Adrenal gland (tissue), 12 donors: ENCODE measurements around the gene CADPS. TPM values are rescaled to one million over a fixed set of nuclear protein-coding genes. Genes with fewer than 3 reads are reported as not detected.

Source experiments
- DNase-seq, 7 donors: peaks; one replicate each; pipeline ENCODE4 v3.0.0-alpha.2; 2019 to 2020
- H3K27ac ChIP-seq, 5 donors: fragments of 200-600 bp; sonication (generic) in 4 of 5; 1 replicate in 3 of 5; 2 replicates in 2 of 5; pipeline versions ENCODE4 v1.5.1 to v1.8.0; 2016 to 2020; ENCODE audit warnings: mild to moderate bottlenecking in 1 of 5
- H3K27me3 ChIP-seq: fragments of 200-600 bp; 2 replicates; pipeline ENCODE4 v1.8.0; 2021
- H3K36me3 ChIP-seq, 2 donors: fragments of 200-600 bp; replicated peaks in 1 of 2; 1 replicate in 1 of 2; 2 replicates in 1 of 2; pipeline versions ENCODE4 v1.5.1 to v1.8.0; 2018 to 2022
- H3K4me1 ChIP-seq, 2 donors: fragments of 200-600 bp; replicated peaks in 1 of 2; 1 replicate in 1 of 2; 2 replicates in 1 of 2; pipeline versions ENCODE4 v1.5.1 to v1.8.0; 2018 to 2021
- H3K4me3 ChIP-seq, 4 donors: fragments of 200-600 bp; sonication (generic) in 3 of 4; one replicate each; pipeline ENCODE4 v1.5.1; 2016 to 2018
- H3K9me3 ChIP-seq, 3 donors: fragments of 200-600 bp; sonication (generic) in 1 of 3; replicated peaks in 1 of 3; 1 replicate in 2 of 3; 2 replicates in 1 of 3; pipeline versions ENCODE4 v1.5.1 to v1.8.0; 2016 to 2021
- POLR2A ChIP-seq, 2 donors: fragments of 450-650 bp; IDR thresholded peaks; one replicate each; pipeline ENCODE4 v1.6.1; 2017; ENCODE audit warnings: antibody characterized with exemption in 2 of 2, mild to moderate bottlenecking in 2 of 2, moderate library complexity in 1 of 2
- WGBS, 4 donors: extraction: QIAGEN DNeasy Blood & Tissue Kit in 2 of 4; methylation state at CpG; one replicate each; pipeline versions ENCODE4 v1.1.5 to v1.1.7; 2013 to 2017; 5-methylcytosine and 5-hydroxymethylcytosine counted together
- intact Hi-C, 2 donors: fragments of 100-400 bp; cut with DNase I; formaldehyde crosslinking; loops; one replicate each; pipeline versions ENCODE4 v1.14.1 to v1.15.0; 2022 to 2023
- polyA plus RNA-seq, 3 donors: library from polyadenylated mRNA; stranded (reverse); fragments of 200-250 nt in 2 of 3; fragments of 350-450 nt in 1 of 3; fragmentation: Illumina TruSeq in 1 of 3; extraction: RNeasy Lipid Tissue Mini Kit (QIAGEN cat#74804) in 1 of 3; gene quantifications; one replicate each; pipeline ENCODE4 v1.2.3, GENCODE V29; 2013 to 2014
- total RNA-seq, 9 donors: library from RNA; depleted of rRNA in 4 of 9; stranded (reverse); fragments of >200 nt in 4 of 9; fragments of 120-200 nt in 1 of 9; fragmentation: NEBNext Ultra II Directional in 1 of 9; extraction: Animal tissue kit (Norgen Biotek cat#: 25700) in 1 of 9; gene quantifications; one replicate each; pipeline versions ENCODE4 v1.1.0 to v1.2.4, GENCODE V29; 2013 to 2023
- TF ChIP-seq, protein P1 (sequence below), 6 experiments: fragments of 450-650 bp in 4 of 6; fragments of 200-600 bp in 2 of 6; sonication (generic) in 1 of 6; IDR thresholded peaks; 1 replicate in 5 of 6; 2 replicates in 1 of 6; pipeline versions ENCODE4 v1.5.1 to v1.8.0; 2016 to 2021; ENCODE audit warnings: antibody characterized with exemption in 6 of 6, mild to moderate bottlenecking in 2 of 6, moderate library complexity in 1 of 6
- donor health status: healthy with polysubstance abuse.
- donor health status: Bipolar disorder and iron deficiency.
- donor health status: DM: yes; HTN: yes; CAD: no.
- donor health status: DM: no; HTN: no; CAD: no.
- donor health status: DM: no; HTN: no; CAD: no.
- donor health status: DM: yes; HTN: yes; CAD: no.

The CADPS gene
- total and polyA plus RNA-seq, 12 donors: 0.24 to 36.5 (median 11.2) TPM; not detected in 2

DNA sequence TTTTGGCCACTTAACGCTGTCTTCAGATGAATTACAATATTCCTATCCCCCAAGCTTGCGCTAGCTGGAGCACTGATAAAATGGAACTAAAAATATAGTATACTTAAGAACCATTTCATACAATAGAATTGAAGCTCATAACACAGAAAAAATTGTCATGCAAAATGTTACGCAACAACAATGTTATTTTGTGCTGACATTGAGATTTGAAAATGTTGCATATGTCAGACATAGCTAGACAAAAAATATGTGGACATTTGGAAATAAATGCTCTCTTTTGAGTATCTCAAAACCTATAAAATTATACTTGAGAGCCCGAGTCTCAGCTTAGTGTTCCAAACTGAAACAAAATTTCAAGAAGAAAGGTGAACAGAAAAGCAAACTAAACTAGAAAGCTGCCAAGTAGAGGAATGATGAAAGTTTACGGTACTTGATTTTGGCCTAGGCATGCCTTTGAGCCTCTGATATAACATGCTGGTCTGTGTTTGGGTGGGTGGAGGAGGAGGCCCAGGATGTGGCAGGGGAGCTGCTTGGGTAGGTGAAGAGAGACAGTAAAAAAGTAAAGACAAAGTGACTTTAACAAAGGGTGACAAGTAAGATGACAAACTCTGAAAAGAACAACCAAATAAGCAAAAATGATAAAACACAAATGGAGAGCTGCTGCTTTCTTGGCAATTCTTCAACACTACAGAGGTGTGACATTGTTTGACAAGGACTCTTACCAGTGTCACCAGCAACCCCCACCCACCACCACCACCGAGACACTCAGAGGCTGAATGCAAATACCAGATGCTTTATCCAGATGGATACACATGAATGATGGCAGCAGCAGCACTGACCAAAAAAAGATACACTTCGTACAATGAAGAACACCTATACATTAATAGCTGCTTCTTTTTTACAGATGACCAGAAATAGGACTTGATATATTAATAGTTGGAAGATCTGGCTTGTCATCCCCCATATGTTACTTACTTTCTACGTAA lies 372.6 kb downstream of the CADPS start:
- H3K4me1 ChIP-seq: no peaks in the 10 kb centered on the region
- no peak overlapping the region for H3K4me3 ChIP-seq
- peaks cover 4% of the 10 kb centered on the region for H3K27me3 ChIP-seq
- DNase-seq: no peak
- no peak overlapping the region for H3K27ac ChIP-seq
- no peaks in the 10 kb centered on the region for H3K36me3 ChIP-seq
- intact Hi-C loops: no loop called here
- no peaks in the 10 kb centered on the region for H3K9me3 ChIP-seq
- 58 to 65% (median 64%) methylated on average over 8 of the region's 8 CpGs for WGBS, 4 donors
- TF ChIP-seq POLR2A (IDR thresholded peaks at IDR 0.05): no peak

DNA sequence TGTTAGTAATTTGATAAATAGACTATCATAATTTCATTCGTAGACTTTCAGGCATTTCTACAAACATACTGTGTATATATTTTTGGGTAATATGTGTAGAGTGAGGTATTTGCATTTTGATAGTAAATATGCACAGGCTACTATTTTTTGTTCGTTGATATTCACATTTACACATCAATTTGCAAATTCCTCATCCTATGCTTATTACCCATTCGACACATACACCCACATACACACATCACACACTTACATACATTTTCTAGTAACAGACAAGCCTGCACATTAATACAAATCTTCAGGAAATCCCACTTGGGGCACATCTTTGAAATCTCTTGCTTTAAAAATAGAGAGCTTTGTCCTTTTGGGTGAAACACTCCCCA lies 373.9 kb downstream of the CADPS start:
- Histone ChIP-seq H3K9me3 (no peaks in the 10 kb centered on the region), H3K4me3 (no peak overlapping the region), H3K27me3 (peaks cover 6% of the 10 kb centered on the region), H3K36me3 (no peaks in the 10 kb centered on the region), H3K4me1 (no peaks in the 10 kb centered on the region), H3K27ac (no peak overlapping the region)
- 68 to 76% (median 72%) methylated on average over 3 of the region's 3 CpGs for WGBS, 4 donors
- intact Hi-C loops: no loop called here
- DNase-seq: no peak
- no peak for TF ChIP-seq POLR2A (IDR thresholded peaks at IDR 0.05)
- TF ChIP-seq, protein P1, sequence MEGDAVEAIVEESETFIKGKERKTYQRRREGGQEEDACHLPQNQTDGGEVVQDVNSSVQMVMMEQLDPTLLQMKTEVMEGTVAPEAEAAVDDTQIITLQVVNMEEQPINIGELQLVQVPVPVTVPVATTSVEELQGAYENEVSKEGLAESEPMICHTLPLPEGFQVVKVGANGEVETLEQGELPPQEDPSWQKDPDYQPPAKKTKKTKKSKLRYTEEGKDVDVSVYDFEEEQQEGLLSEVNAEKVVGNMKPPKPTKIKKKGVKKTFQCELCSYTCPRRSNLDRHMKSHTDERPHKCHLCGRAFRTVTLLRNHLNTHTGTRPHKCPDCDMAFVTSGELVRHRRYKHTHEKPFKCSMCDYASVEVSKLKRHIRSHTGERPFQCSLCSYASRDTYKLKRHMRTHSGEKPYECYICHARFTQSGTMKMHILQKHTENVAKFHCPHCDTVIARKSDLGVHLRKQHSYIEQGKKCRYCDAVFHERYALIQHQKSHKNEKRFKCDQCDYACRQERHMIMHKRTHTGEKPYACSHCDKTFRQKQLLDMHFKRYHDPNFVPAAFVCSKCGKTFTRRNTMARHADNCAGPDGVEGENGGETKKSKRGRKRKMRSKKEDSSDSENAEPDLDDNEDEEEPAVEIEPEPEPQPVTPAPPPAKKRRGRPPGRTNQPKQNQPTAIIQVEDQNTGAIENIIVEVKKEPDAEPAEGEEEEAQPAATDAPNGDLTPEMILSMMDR (IDR thresholded peaks at IDR 0.05): no peak

DNA sequence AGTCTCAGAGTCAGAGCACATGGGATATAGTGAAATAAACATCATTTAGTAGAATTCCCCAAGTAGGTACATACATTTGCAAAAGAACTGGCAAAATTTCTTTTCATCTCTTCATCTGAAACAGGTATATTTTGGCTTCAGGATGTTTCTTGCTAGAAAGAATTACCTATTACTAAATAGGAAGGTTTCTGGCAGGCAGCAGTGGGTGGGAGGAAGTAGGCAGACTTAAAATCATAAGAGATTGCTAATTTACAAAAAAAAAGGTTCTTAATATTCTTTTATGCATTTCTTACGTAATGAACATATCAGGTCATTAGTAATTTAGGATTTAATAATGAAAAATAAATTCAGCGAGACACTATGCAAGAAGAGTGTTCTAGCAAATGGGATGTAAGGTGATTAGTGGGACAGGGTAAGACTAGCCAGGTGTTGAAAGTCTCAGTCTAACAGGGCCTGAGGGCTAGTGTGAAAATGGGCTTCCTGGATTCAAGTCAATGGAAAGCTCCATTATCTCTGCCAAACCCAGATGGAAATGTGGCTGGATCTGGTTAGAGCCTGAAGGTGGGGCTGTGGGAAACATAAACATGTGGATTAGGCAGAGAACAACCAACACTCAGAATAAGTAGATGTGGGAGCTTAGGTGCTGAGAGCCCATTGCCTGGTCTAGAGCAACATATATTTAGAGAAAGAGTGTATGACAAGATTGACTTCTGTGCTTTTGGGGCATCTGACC lies 374.5 kb downstream of the CADPS start:
- no peak overlapping the region for H3K27ac ChIP-seq
- WGBS, 4 donors: 80 to 91% (median 81%) methylated on average over 2 of the region's 2 CpGs
- no peak for TF ChIP-seq POLR2A (IDR thresholded peaks at IDR 0.05)
- TF ChIP-seq, protein P1 (IDR thresholded peaks at IDR 0.05): no peak
- H3K4me1 ChIP-seq: no peaks in the 10 kb centered on the region
- H3K36me3 ChIP-seq: no peaks in the 10 kb centered on the region
- DNase-seq: no peak
- peaks cover 6% of the 10 kb centered on the region for H3K27me3 ChIP-seq
- intact Hi-C loops: no loop called here
- H3K4me3 ChIP-seq: no peak overlapping the region
- no peaks in the 10 kb centered on the region for H3K9me3 ChIP-seq

DNA sequence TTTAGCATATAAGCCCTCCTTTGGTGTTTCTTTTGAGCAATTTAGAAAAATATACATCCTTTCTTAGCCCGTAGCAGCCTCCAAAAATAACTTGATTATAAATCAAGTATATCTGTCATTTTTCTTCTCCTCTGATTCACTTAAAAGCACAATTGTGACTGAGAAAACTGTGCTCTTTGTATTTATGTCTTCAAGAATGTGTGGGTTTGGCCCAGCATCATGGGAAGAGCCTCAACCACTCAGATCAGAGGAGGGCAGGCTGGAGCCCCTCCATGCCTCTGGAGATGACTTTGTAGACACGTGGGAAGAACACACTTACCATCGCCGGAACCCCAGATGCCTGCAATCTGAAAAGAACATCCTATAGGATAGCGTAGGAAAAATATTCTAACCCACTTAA lies 378.1 kb downstream of the CADPS start:
- no peak overlapping the region for H3K27ac ChIP-seq
- H3K9me3 ChIP-seq: no peaks in the 10 kb centered on the region
- no peak for TF ChIP-seq POLR2A (IDR thresholded peaks at IDR 0.05)
- TF ChIP-seq, protein P1 (IDR thresholded peaks at IDR 0.05): no peak
- no peaks in the 10 kb centered on the region for H3K36me3 ChIP-seq
- no peaks in the 10 kb centered on the region for H3K4me1 ChIP-seq
- no peak overlapping the region for H3K4me3 ChIP-seq
- DNase-seq: no peak
- peaks cover 6% of the 10 kb centered on the region for H3K27me3 ChIP-seq
- intact Hi-C loops: no loop called here
- 61 to 64% (median 62%) methylated on average over 5 of the region's 5 CpGs for WGBS, 4 donors
